ENCODE results near the gene RGS2.

The RGS2 gene

DNA sequence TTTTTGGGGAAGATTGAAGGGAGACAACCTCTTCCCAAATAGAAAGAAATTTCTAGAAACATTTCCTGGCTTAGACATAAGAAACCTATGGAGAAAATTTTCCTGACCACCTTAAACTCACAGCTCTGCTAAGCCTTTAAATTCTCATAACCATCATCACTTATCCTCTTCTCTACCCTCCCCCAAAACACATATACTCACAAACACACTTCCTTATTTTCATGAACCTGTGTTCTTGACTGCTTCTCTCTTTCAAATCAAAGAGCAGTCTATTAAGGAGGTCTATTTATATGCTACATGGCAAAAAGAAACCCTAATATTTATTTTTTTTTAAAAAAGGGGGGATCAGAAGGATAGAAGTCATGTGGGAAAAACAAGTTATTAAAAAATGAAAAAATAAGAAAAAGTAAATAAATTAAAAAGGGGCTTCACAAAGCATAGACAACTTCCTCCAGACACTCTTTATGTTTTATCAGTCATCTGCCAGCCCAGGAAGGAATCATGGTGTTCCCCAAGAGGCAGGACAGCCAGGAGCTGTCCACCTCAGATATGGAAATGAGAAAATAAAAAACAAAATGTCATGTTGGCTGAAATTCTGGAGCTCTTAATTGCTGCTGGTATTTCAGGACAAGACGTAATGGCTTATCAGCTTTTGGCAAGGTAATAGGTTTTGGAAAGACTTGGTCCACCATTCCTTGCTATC lies 12.8 kb upstream of the RGS2 start:
- DNase-seq (ENCODE audit: low read depth), result no peak
- no peaks in the 10 kb centered on the region for H3K4me1 ChIP-seq (ENCODE audit: control insufficient read depth, insufficient read depth, low read length)
- no peaks in the 10 kb centered on the region for H3K27me3 ChIP-seq (replicated peaks; ENCODE audit: control insufficient read depth, insufficient read depth, low read length)
- H3K9me3 ChIP-seq (ENCODE audit: control insufficient read depth, low read length), result no peaks in the 10 kb centered on the region
- H3K4me3 ChIP-seq (ENCODE audit: low read length), result no peak overlapping the region
- H3K9ac ChIP-seq (ENCODE audit: low read length), result no peak overlapping the region
- H3K36me3 ChIP-seq (ENCODE audit: control insufficient read depth, insufficient read depth, low read length, severe bottlenecking), result no peaks in the 10 kb centered on the region

DNA sequence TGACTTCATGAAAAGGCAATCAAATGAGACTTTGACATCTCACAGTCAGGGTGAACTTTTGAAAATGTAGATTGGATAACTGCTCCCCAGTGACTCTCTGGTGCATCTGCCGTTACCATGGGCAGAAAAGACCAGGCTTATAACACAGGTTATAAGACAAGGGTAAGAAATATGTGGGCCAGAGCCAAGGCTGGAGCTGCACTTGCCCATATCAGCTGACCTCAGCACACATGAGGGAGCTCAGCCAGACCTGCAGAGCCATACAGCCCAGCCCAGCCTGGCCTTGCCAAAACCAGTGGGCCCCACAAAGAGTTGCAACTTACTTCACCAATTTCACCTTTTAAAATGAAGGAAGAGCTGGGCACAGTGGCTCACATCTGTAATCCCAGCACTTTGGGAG lies 11.7 kb upstream of the RGS2 start:
- Histone ChIP-seq H3K36me3 (ENCODE audit: control insufficient read depth, insufficient read depth, low read length, severe bottlenecking) (no peaks in the 10 kb centered on the region), H3K9me3 (ENCODE audit: control insufficient read depth, low read length) (no peaks in the 10 kb centered on the region), H3K4me3 (ENCODE audit: low read length) (no peak overlapping the region), H3K27me3 (replicated peaks; ENCODE audit: control insufficient read depth, insufficient read depth, low read length) (no peaks in the 10 kb centered on the region), H3K9ac (ENCODE audit: low read length) (no peak overlapping the region), H3K4me1 (ENCODE audit: control insufficient read depth, insufficient read depth, low read length) (peaks cover 5% of the 10 kb centered on the region)
- no peak for DNase-seq (ENCODE audit: low read depth)

DNA sequence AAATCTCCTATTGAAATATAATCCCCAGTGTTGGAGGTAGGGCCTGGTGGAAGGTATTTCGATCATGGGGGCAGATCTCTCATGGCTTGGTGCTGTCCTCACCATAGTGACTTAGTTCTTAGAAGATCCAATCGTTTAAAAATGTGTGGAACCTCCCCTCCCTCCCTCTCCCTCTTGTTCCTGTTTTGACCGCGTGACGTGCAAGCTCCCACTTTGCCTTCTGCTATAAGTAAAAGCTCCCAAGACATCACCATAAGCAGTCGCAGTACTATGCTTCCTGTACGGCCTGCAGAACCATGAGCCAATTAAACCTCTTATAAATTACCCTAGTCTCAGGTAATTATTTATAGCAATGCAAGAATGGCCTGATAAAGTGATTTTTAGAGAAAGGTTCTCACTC lies 10.9 kb upstream of the RGS2 start:
- no peaks in the 10 kb centered on the region for H3K36me3 ChIP-seq (ENCODE audit: control insufficient read depth, insufficient read depth, low read length, severe bottlenecking)
- no peak overlapping the region for H3K4me3 ChIP-seq (ENCODE audit: low read length)
- H3K27me3 ChIP-seq (replicated peaks; ENCODE audit: control insufficient read depth, insufficient read depth, low read length), result no peaks in the 10 kb centered on the region
- DNase-seq (ENCODE audit: low read depth), result no peak
- no peaks in the 10 kb centered on the region for H3K9me3 ChIP-seq (ENCODE audit: control insufficient read depth, low read length)
- H3K4me1 ChIP-seq (ENCODE audit: control insufficient read depth, insufficient read depth, low read length), result peaks cover 5% of the 10 kb centered on the region
- no peak overlapping the region for H3K9ac ChIP-seq (ENCODE audit: low read length)

DNA sequence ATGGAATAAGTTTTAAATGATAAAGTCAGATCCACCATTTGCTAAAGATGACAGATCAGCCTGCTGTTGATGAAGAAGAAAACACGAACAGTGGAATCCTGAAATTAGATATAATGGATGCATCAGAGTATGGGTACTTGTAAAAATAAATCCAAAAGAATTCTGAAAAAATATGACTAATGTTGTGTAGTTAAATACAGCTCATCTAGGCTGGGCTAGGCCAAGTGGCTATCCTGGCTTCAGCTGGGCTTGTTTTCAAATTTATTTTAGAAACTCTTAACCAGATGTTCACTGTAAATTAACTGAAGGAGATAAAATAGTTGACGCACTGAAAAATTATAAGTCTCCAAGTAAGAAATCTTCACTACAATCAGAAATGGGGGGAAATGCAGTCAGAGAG lies 7.4 kb upstream of the RGS2 start:
- H3K36me3 ChIP-seq (ENCODE audit: control insufficient read depth, insufficient read depth, low read length, severe bottlenecking), result no peaks in the 10 kb centered on the region
- DNase-seq (ENCODE audit: low read depth), result no peak
- H3K9ac ChIP-seq (ENCODE audit: low read length), result no peak overlapping the region
- H3K4me1 ChIP-seq (ENCODE audit: control insufficient read depth, insufficient read depth, low read length), result peaks cover 5% of the 10 kb centered on the region
- H3K4me3 ChIP-seq (ENCODE audit: low read length), result no peak overlapping the region
- no peaks in the 10 kb centered on the region for H3K27me3 ChIP-seq (replicated peaks; ENCODE audit: control insufficient read depth, insufficient read depth, low read length)
- H3K9me3 ChIP-seq (ENCODE audit: control insufficient read depth, low read length), result no peaks in the 10 kb centered on the region

DNA sequence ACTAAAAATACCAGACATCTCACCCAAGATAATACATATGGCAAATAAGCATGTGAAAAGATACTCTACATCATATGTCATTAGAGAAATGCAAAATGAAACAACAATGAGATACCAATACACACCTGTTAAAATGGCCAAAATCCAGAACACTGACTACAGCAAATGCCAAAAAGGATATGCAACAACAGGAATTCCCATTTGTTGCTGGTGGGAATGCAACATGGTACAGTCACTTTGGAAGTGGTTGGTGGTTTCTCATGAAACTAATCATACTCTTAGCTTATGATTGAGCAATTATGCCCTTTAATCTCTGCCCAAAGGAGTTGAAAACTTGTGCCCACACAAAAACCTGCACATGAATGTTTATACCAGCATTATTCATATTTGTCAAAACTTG lies 6.4 kb upstream of the RGS2 start:
- H3K9me3 ChIP-seq (ENCODE audit: control insufficient read depth, low read length), result no peaks in the 10 kb centered on the region
- no peaks in the 10 kb centered on the region for H3K27me3 ChIP-seq (replicated peaks; ENCODE audit: control insufficient read depth, insufficient read depth, low read length)
- no peaks in the 10 kb centered on the region for H3K36me3 ChIP-seq (ENCODE audit: control insufficient read depth, insufficient read depth, low read length, severe bottlenecking)
- DNase-seq (ENCODE audit: low read depth), result no peak
- H3K9ac ChIP-seq (ENCODE audit: low read length), result no peak overlapping the region
- H3K4me3 ChIP-seq (ENCODE audit: low read length), result no peak overlapping the region
- peaks cover 14% of the 10 kb centered on the region for H3K4me1 ChIP-seq (ENCODE audit: control insufficient read depth, insufficient read depth, low read length)

DNA sequence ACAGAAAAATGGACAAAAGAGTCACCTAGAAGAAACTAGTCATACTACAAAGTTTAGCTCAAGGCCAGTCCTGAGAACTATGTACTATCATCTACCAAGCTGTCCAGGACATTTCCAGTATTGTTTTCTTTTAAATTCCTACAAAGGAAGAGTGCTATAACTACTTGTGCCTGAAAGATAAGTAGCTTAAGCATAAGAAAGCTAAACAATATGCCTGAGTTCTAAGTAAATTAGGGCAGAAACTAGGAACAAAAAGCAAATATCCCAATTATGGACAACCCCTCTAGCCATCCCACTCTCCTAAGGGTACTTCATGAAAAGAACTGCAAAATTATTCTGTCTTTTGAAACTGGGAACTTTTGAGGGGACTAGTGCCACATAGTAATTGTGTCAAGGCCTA lies 5.3 kb upstream of the RGS2 start:
- Histone ChIP-seq H3K9me3 (ENCODE audit: control insufficient read depth, low read length) (no peaks in the 10 kb centered on the region), H3K36me3 (ENCODE audit: control insufficient read depth, insufficient read depth, low read length, severe bottlenecking) (no peaks in the 10 kb centered on the region), H3K4me1 (ENCODE audit: control insufficient read depth, insufficient read depth, low read length) (peaks cover 24% of the 10 kb centered on the region), H3K9ac (ENCODE audit: low read length) (no peak overlapping the region), H3K27me3 (replicated peaks; ENCODE audit: control insufficient read depth, insufficient read depth, low read length) (no peaks in the 10 kb centered on the region), H3K4me3 (ENCODE audit: low read length) (no peak overlapping the region)
- DNase-seq (ENCODE audit: low read depth), result peak; percentile 35

DNA sequence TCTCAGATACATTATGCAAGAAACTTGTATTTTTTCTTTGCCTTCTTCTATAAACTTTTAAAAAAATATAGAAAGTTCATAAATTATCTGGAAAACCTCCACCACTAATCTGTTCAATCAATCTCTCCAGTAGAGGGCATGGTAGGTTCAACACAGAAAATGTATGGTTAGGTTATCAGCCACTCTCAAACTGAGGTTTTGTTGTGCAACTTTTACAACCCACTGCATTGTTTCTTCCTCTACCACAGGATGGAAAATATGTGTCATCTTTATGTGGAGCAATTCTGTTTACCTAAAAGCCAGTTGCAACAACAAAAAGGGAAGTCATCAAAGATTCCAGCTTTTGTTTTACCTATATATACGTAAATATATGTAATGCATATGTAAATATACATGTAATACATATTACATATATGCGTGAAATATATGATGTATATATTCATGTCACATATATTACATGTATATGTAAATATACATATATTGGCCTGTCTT lies 3.0 kb upstream of the RGS2 start:
- Histone ChIP-seq H3K4me3 (ENCODE audit: low read length) (no peak overlapping the region), H3K9ac (ENCODE audit: low read length) (no peak overlapping the region), H3K27me3 (replicated peaks; ENCODE audit: control insufficient read depth, insufficient read depth, low read length) (no peaks in the 10 kb centered on the region), H3K4me1 (ENCODE audit: control insufficient read depth, insufficient read depth, low read length) (peaks cover 38% of the 10 kb centered on the region), H3K36me3 (ENCODE audit: control insufficient read depth, insufficient read depth, low read length, severe bottlenecking) (peaks cover 8% of the 10 kb centered on the region), H3K9me3 (ENCODE audit: control insufficient read depth, low read length) (no peaks in the 10 kb centered on the region)
- DNase-seq (ENCODE audit: low read depth), result peak; percentile 94

DNA sequence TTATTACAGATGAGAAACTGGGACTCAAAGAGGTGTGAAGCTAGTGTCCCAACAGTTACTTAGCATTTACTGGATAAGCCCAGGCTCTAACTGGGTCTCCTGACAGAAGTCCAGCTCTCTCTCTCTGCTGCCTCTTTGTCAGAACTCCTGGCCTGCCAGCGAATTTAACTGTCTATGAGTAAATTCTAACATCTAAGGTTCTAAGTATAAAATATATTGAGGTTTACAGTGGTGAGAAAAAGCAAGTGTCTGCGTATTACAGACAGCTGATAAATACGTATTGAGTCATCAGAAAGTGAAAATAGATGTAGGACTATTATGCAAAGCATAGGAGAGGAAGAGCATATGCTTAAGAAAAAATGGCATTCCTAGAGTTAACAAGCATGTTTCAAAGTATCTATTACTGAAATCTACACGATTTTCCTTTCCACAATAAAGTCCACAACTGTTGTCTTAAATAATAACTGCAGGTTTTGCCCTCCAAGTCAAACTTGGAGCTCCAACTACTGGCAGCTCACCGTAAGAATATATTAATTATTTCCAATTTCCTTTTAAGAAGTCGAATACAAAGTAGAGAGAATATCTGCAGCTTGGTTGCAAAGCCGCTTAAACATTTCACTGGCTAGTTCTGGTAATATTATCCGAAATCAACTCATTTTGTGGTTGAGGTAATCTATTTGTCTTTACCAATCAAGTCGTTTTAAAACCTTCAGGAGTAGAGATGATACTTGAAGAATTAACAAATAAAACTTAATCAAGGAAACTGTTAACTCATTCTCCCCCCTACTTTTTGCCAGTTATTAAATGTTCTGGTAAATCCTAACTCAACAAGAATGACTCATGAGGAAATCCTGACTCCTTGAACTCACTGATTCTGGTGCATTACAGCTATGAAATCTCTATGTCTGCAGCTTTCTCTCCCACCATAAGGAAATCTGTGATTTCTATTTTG lies 1.4 kb upstream of the RGS2 start:
- DNase-seq (ENCODE audit: low read depth), result peak; percentile 71
- Histone ChIP-seq H3K27me3 (replicated peaks; ENCODE audit: control insufficient read depth, insufficient read depth, low read length) (no peaks in the 10 kb centered on the region), H3K4me3 (ENCODE audit: low read length) (peak overlapping the region; percentile 96), H3K36me3 (ENCODE audit: control insufficient read depth, insufficient read depth, low read length, severe bottlenecking) (peaks cover 24% of the 10 kb centered on the region), H3K4me1 (ENCODE audit: control insufficient read depth, insufficient read depth, low read length) (peaks cover 39% of the 10 kb centered on the region), H3K9ac (ENCODE audit: low read length) (peak overlapping the region; percentile 96), H3K9me3 (ENCODE audit: control insufficient read depth, low read length) (no peaks in the 10 kb centered on the region)

DNA sequence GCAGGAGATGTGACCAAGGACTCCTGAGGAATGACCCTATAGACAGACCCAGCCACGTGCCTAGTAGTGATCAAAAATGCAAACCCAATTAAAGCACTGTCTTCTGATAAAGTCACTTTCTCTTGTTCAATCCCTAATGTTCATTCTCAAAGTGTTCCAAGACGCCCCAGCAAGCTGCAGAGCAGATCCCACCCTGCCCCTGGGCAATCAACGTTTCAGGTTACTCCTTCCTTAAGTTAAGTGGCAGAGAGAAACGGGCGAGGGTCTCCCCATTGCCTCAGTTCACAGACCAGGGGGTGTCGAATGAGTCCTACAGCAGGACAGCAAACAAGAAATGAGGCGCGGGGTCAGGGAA lies 699 bp upstream of the RGS2 start:
- peak overlapping the region; percentile 96 for H3K9ac ChIP-seq (ENCODE audit: low read length)
- peak overlapping the region; percentile 96 for H3K4me3 ChIP-seq (ENCODE audit: low read length)
- H3K36me3 ChIP-seq (ENCODE audit: control insufficient read depth, insufficient read depth, low read length, severe bottlenecking), result peaks cover 26% of the 10 kb centered on the region
- DNase-seq (ENCODE audit: low read depth), result no peak
- no peaks in the 10 kb centered on the region for H3K9me3 ChIP-seq (ENCODE audit: control insufficient read depth, low read length)
- peaks cover 39% of the 10 kb centered on the region for H3K4me1 ChIP-seq (ENCODE audit: control insufficient read depth, insufficient read depth, low read length)
- H3K27me3 ChIP-seq (replicated peaks; ENCODE audit: control insufficient read depth, insufficient read depth, low read length), result no peaks in the 10 kb centered on the region

DNA sequence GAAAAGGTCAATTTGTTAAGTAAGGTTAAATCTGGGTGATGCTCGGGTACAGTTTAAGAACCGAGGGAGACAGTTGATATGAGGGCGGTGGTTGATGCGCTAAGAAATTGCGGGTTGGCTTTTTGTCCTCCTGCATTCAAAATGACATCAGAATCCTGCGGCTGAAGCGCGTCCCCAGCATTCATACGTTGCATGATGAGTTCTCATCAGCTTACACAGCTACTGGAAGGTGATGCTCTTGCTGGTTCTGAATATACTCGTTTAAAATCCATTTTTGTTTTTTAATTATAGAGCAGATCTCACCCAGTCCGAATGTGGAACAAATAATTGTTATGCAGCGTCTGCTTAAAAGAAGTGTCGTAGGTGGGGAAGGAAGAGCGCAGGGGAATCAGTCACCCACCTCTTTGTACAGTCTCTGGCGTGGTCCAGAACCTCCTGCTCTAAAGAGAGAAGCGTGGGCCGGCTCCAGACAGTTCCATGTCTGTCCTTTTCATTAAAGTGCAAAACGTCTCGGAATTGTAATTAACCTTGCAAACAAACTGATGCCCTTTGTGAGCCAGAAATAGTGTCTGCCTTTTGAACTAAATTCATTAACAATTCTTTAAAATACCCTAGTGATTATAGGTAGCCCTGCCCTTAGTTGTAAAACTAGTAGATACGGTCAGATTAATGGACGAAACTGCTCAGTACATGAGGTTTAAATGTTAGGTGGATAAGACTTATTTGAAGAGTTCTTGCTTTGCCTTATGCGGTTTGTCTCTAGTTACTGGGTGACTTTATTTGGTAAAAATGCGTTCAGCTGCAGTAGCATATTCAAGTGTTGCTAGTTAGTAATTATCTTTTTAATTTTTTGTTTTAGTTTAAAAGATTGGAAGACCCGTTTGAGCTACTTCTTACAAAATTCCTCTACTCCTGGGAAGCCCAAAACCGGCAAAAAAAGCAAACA lies 741 bp downstream of the RGS2 start:
- Histone ChIP-seq H3K27me3 (replicated peaks; ENCODE audit: control insufficient read depth, insufficient read depth, low read length) (no peaks in the 10 kb centered on the region), H3K4me3 (ENCODE audit: low read length) (peak overlapping the region; percentile 96), H3K9ac (ENCODE audit: low read length) (peak overlapping the region; percentile 96), H3K36me3 (ENCODE audit: control insufficient read depth, insufficient read depth, low read length, severe bottlenecking) (peaks cover 26% of the 10 kb centered on the region), H3K4me1 (ENCODE audit: control insufficient read depth, insufficient read depth, low read length) (peaks cover 39% of the 10 kb centered on the region), H3K9me3 (ENCODE audit: control insufficient read depth, low read length) (no peaks in the 10 kb centered on the region)
- DNase-seq (ENCODE audit: low read depth), result peak; percentile 76

Data from adipocyte (in vitro differentiated cells).